RWPE2 (cell line): ENCODE results near the gene MTARC1.
A peak's percentile ranks its signal among the peaks of the same experiment; 100 is the strongest.

Source experiments
- ATAC-seq: fragments of 200-7000 bp; cut with Tn5 transposase; 3 replicates; pipeline ENCODE4 v1.9.1; 2021; ENCODE audit warnings: low read depth
- DNase-seq: peaks from one replicate; pipeline ENCODE4 v3.0.0-alpha.2; 2020; ENCODE audit warnings: low spot score
- H3K27ac ChIP-seq: fragments of 450-650 bp; 2 replicates; pipeline ENCODE4 v1.5.1; 2017; ENCODE audit warnings: mild to moderate bottlenecking; ENCODE audit not compliant: poor library complexity, severe bottlenecking
- H3K27me3 ChIP-seq: fragments of 250-450 bp; sonication (Bioruptor Pico); 2 replicates; pipeline ENCODE4 v1.5.1; 2021; ENCODE audit warnings: mild to moderate bottlenecking, moderate library complexity; ENCODE audit not compliant: insufficient read depth, poor library complexity, severe bottlenecking
- H3K36me3 ChIP-seq: fragments of 250-450 bp; sonication (Bioruptor Pico); 2 replicates; pipeline ENCODE4 v1.5.1; 2020; ENCODE audit warnings: low read depth, mild to moderate bottlenecking, moderate library complexity
- H3K4me1 ChIP-seq: fragments of 250-450 bp; sonication (Bioruptor Pico); 2 replicates; pipeline ENCODE4 v1.5.1; 2021; ENCODE audit warnings: mild to moderate bottlenecking, moderate library complexity; ENCODE audit not compliant: insufficient read depth, poor library complexity, severe bottlenecking
- H3K4me3 ChIP-seq: fragments of 250-450 bp; sonication (Bioruptor Pico); 2 replicates; pipeline ENCODE4 v1.5.1; 2021; ENCODE audit warnings: mild to moderate bottlenecking, moderate library complexity; ENCODE audit not compliant: severe bottlenecking
- H3K9me3 ChIP-seq: fragments of 250-450 bp; sonication (Bioruptor Pico); 2 replicates; pipeline ENCODE4 v1.5.1; 2021; ENCODE audit warnings: mild to moderate bottlenecking, moderate library complexity; ENCODE audit not compliant: severe bottlenecking
- TF ChIP-seq, protein P1 (sequence below): fragments of 450-650 bp; IDR thresholded peaks from one replicate; pipeline ENCODE4 v1.5.1; 2017; ENCODE audit warnings: mild to moderate bottlenecking, moderate library complexity; ENCODE audit not compliant: poor library complexity, severe bottlenecking

Gene MTARC1

DNA sequence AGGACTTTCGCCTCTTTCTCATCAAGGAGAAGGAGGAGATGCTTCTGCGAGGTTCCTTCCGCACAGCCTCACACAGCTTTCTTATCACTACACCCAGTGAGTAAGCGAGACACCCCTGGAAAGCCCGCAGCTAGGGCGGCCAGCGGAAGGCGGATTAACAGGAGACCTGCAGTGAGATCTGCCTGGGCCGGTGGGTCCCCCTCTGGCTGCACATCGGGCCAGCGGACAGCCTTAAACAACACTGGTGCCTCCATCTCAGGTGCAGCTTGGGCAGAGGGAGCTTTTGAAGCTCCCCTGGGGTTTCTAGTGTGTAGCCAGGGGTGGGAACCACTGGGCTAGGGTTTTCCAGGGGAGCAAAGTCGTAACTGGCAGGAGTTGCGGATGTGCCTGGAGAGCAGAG is 17.5 kb upstream of the MTARC1 start:
- no peak for ATAC-seq

GRCh38 chr1:220770245-220770913 is 16.3 kb upstream of the MTARC1 start:
- H3K27ac ChIP-seq, result no peak overlapping the region
- ATAC-seq (no peak), DNase-seq (no peak)
- H3K4me3 ChIP-seq, result no peak overlapping the region
- TF ChIP-seq, protein P1, sequence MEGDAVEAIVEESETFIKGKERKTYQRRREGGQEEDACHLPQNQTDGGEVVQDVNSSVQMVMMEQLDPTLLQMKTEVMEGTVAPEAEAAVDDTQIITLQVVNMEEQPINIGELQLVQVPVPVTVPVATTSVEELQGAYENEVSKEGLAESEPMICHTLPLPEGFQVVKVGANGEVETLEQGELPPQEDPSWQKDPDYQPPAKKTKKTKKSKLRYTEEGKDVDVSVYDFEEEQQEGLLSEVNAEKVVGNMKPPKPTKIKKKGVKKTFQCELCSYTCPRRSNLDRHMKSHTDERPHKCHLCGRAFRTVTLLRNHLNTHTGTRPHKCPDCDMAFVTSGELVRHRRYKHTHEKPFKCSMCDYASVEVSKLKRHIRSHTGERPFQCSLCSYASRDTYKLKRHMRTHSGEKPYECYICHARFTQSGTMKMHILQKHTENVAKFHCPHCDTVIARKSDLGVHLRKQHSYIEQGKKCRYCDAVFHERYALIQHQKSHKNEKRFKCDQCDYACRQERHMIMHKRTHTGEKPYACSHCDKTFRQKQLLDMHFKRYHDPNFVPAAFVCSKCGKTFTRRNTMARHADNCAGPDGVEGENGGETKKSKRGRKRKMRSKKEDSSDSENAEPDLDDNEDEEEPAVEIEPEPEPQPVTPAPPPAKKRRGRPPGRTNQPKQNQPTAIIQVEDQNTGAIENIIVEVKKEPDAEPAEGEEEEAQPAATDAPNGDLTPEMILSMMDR, result no peak
- no peaks in the 10 kb centered on the region for H3K9me3 ChIP-seq
- no peaks in the 10 kb centered on the region for H3K36me3 ChIP-seq
- H3K27me3 ChIP-seq, result no peaks in the 10 kb centered on the region
- no peaks in the 10 kb centered on the region for H3K4me1 ChIP-seq

More for the DNA sequence above, 17.5 kb upstream of the MTARC1 start:
- Histone ChIP-seq H3K9me3 (no peaks in the 10 kb centered on the region), H3K27ac (no peak overlapping the region), H3K4me3 (no peak overlapping the region), H3K4me1 (no peaks in the 10 kb centered on the region), H3K36me3 (no peaks in the 10 kb centered on the region), H3K27me3 (no peaks in the 10 kb centered on the region)
- DNase-seq, result no peak
- TF ChIP-seq, protein P1, result no peak

DNA sequence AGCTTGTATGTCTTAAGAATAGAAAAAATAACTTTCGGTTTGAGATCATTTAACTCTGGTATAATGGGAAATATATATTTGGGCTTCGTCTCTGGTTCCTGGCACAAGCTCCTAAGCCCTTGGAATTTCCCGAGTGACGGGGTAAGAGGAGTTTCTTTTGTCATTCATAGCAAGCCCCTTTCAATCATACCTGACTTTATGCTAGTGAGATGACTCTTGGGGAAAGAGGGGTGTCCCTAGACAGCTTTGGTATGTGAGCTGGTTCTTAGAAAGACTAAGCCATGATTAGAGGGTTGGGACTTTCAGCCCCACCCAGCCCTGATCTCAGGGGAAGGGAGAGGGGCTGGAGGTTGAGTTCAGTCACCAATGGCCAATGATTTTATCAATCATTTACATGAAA is 13.9 kb upstream of the MTARC1 start:
- ATAC-seq, result no peak
- Histone ChIP-seq H3K9me3 (no peaks in the 10 kb centered on the region), H3K4me3 (no peak overlapping the region), H3K36me3 (no peaks in the 10 kb centered on the region), H3K27me3 (no peaks in the 10 kb centered on the region), H3K27ac (no peak overlapping the region), H3K4me1 (no peaks in the 10 kb centered on the region)
- TF ChIP-seq, protein P1, result no peak
- DNase-seq, result no peak

DNA sequence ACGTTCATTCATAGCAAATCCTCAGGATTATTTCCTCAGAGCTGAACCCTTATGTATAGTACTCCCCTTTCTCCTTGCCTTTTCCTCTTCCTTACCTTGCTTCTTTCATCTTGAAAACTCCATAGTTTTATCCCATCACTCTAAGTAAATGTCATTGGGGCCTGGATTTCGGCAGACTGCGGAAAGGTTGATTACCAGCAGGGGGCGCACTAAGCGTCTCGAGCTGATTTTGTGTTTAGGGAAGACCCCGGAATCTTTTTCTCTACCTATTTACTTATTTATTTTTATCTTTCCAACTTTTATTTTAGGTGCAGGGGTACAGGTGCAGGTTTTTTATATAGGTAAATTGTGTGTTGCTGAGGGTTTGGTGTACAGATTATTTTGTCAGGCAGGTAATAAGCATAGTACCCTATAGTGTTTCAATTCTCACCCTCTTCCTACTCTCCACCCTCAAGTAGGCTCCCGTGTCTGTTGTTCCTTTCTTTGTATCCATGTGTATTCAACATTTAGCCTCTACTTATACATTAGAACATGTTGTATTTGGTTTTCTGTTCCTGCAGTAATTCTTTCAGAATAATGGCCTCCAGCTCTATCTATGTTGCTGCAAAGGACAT is 11.4 kb upstream of the MTARC1 start:
- no peaks in the 10 kb centered on the region for H3K36me3 ChIP-seq
- no peaks in the 10 kb centered on the region for H3K27me3 ChIP-seq
- H3K27ac ChIP-seq, result no peak overlapping the region
- ATAC-seq, result no peak
- H3K4me3 ChIP-seq, result no peak overlapping the region
- no peaks in the 10 kb centered on the region for H3K9me3 ChIP-seq
- H3K4me1 ChIP-seq, result no peaks in the 10 kb centered on the region
- TF ChIP-seq, protein P1, result peak; percentile 60
- no peak for DNase-seq

GRCh38 chr1:220776254-220776653 is 10.5 kb upstream of the MTARC1 start:
- Histone ChIP-seq H3K9me3 (no peaks in the 10 kb centered on the region), H3K4me1 (no peaks in the 10 kb centered on the region), H3K27ac (no peak overlapping the region), H3K36me3 (no peaks in the 10 kb centered on the region), H3K4me3 (no peak overlapping the region), H3K27me3 (no peaks in the 10 kb centered on the region)
- ATAC-seq (no peak), DNase-seq (no peak)
- TF ChIP-seq, protein P1, result no peak
